Measurements from ENCODE around the gene ELMO2. TPM values are rescaled to one million over a fixed set of nuclear protein-coding genes. Genes with fewer than 3 reads are reported as not detected.

Gene ELMO2
- total and polyA plus RNA-seq, 9 of the 15 experiments (the other 6 are each of a cell fraction or from before 2014, with no cell fraction given) = 7.5 to 21.5 (median 15.9) TPM

DNA sequence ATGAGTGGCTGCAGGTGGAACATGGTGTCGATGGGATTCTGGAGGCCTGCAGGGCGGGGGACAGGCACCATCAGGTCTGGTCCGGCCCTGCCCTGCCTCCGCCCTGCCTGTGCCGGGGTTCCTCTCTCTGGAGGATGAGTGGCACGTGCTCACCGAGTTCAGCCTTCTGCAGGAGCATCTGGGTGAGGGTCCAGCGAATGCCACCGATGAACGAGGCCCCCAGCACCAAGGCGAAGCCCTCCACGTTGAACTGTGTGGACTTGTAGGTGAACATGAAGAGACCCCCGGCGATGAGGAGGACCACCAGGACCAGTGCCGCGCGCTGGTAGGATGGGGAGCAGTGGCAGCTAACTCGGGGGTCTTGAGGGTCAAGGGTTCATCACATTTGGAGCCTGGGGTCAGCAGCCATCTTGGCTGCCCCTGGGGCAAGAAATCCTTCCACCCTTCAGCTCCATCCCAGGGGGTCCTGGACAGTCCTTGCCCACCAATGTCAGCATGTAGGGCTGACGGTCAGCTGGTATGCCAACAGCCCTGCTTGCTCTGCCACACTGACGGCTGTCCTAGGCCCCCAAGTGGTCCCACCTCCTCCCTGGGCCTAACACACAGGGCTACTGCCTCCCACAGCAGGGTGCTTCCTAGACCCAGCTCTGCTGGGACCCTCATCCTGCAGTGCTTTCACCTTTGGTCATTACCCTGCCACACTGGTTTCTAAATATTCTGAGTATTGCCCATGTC, 51.3 kb downstream of the ELMO2 start:
- Histone ChIP-seq H3K9ac (ENCODE audit: insufficient read depth in 1 of 2, low read depth in 2 of 2, low read length in 2 of 2) (peak overlapping the region in 1 of 2 experiments; percentile 47; a peak in 1 of 4 replicates), H3K4me1 (replicated peaks in 1 of 2; ENCODE audit: control insufficient read depth in 2 of 2, insufficient read depth in 2 of 2, low read length in 2 of 2) (peaks cover 11 to 45% of the 10 kb centered on the region in 2 experiments), H3K9me3 (replicated peaks; ENCODE audit: control insufficient read depth, insufficient read depth, low read depth, low read length) (no peaks in the 10 kb centered on the region), H3K36me3 (ENCODE audit: control insufficient read depth, insufficient read depth, low read length) (peaks cover 72% of the 10 kb centered on the region; the same call in 1 of the 3 replicates), H3K4me2 (ENCODE audit: insufficient read depth, low read length) (no peak overlapping the region), H2AFZ (ENCODE audit: low read depth, low read length) (no peak overlapping the region), H3K27ac (ENCODE audit: extremely low read depth, low read depth, low read length) (no peak overlapping the region; the same call in 2 of the 3 replicates), H4K20me1 (replicated peaks; ENCODE audit: control insufficient read depth, insufficient read depth, low read length) (peaks cover 26% of the 10 kb centered on the region), H3K27me3 (ENCODE audit: control insufficient read depth in 2 of 2, insufficient read depth in 2 of 2, low read length in 2 of 2) (no peaks in the 10 kb centered on the region), H3K9me1 (ENCODE audit: control insufficient read depth, insufficient read depth, low read length) (peaks cover 8% of the 10 kb centered on the region), H3K4me3 (no peak overlapping the region), H3K79me2 (ENCODE audit: control insufficient read depth, insufficient read depth, low read length) (peaks cover under 1% of the 10 kb centered on the region; the same call in 1 of the 3 replicates)
- no TSS peak for BruUV-seq (replicated peaks)
- ChIA-PET CTCF (ENCODE audit: low intra/inter-chr PET ratio) (no interaction called here), POLR2A (interaction anchor here (0.7 to 1.5 kb wide), 3 partner anchors 9 to 323 kb away, joined by 3 to 8 read pairs (median 4); no protein-coding TSS in a partner anchor)
- in situ Hi-C loops (cut with MboI) = loop anchor here (10.0 kb wide), 1 partner anchor 320 kb away; no protein-coding TSS in a partner anchor
- intact Hi-C loops (cut with micrococcal nuclease) = no loop called here
- ATAC-seq = no peak
- no peak for FAIRE-seq
- no peak for TF ChIP-seq BDP1 (IDR thresholded peaks at IDR 0.05; ENCODE audit: insufficient read depth, insufficient read length)
- peak; percentile 47; the same call in 1 of the 2 replicates for TF ChIP-seq POLR2G (IDR thresholded peaks at IDR 0.05; ENCODE audit: low read depth, low read length)
- no peak for DNase-seq (ENCODE audit: extremely low read depth in 1 of 4, low spot score in 3 of 4)
- WGBS (ENCODE audit: insufficient coverage, low coverage, missing lambda C conversion rate) = 95% methylated on average over 16 of the region's 20 CpGs

DNA sequence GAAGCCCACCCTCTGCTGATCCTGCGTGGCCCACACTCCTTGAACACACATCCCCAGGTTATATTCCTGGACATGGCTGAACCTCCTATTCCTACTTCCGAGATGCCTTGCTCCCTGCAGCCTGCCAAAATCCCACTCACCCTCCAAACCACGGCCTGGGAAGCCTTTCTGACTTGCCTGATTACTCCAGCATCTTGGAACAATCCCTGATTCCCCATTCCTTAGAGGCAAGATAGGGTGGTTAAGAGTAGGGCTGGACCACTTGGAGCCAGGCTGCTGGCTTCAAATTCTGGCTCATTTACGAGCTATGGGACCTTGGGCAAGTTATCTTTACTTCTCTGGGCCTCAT, 52.2 kb downstream of the ELMO2 start:
- 96% methylated on average over 4 of the region's 4 CpGs for WGBS (ENCODE audit: insufficient coverage, low coverage, missing lambda C conversion rate)
- Histone ChIP-seq H3K4me3 (no peak overlapping the region), H3K27ac (ENCODE audit: extremely low read depth, low read depth, low read length) (no peak overlapping the region), H3K27me3 (ENCODE audit: control insufficient read depth in 2 of 2, insufficient read depth in 2 of 2, low read length in 2 of 2) (no peaks in the 10 kb centered on the region), H3K9ac (ENCODE audit: insufficient read depth in 1 of 2, low read depth in 2 of 2, low read length in 2 of 2) (no peak overlapping the region), H3K4me2 (ENCODE audit: insufficient read depth, low read length) (no peak overlapping the region), H2AFZ (ENCODE audit: low read depth, low read length) (no peak overlapping the region), H4K20me1 (replicated peaks; ENCODE audit: control insufficient read depth, insufficient read depth, low read length) (peaks cover 27% of the 10 kb centered on the region), H3K79me2 (ENCODE audit: control insufficient read depth, insufficient read depth, low read length) (no peaks in the 10 kb centered on the region; the same call in 2 of the 3 replicates), H3K9me1 (ENCODE audit: control insufficient read depth, insufficient read depth, low read length) (peaks cover 10% of the 10 kb centered on the region), H3K4me1 (replicated peaks in 1 of 2; ENCODE audit: control insufficient read depth in 2 of 2, insufficient read depth in 2 of 2, low read length in 2 of 2) (peaks cover 17 to 51% of the 10 kb centered on the region in 2 experiments), H3K36me3 (ENCODE audit: control insufficient read depth, insufficient read depth, low read length) (peaks cover 73% of the 10 kb centered on the region; the same call in 1 of the 3 replicates), H3K9me3 (replicated peaks; ENCODE audit: control insufficient read depth, insufficient read depth, low read depth, low read length) (no peaks in the 10 kb centered on the region)
- ChIA-PET CTCF (ENCODE audit: low intra/inter-chr PET ratio) (no interaction called here), POLR2A (no interaction called here)
- no TSS peak for BruUV-seq (replicated peaks)
- no peak for TF ChIP-seq TOE1 (IDR thresholded peaks at IDR 0.05; ENCODE audit: borderline replicate concordance)
- no peak for TF ChIP-seq TOE1 (CRISPR knock-in tag; IDR thresholded peaks at IDR 0.05; ENCODE audit: borderline replicate concordance, low read depth)
- TF ChIP-seq, protein P1, sequence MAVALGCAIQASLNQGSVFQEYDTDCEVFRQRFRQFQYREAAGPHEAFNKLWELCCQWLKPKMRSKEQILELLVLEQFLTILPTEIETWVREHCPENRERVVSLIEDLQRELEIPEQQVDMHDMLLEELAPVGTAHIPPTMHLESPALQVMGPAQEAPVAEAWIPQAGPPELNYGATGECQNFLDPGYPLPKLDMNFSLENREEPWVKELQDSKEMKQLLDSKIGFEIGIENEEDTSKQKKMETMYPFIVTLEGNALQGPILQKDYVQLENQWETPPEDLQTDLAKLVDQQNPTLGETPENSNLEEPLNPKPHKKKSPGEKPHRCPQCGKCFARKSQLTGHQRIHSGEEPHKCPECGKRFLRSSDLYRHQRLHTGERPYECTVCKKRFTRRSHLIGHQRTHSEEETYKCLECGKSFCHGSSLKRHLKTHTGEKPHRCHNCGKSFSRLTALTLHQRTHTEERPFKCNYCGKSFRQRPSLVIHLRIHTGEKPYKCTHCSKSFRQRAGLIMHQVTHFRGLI (CRISPR knock-in tag; IDR thresholded peaks at IDR 0.05) = no peak
- TF ChIP-seq GTF2A2 (tag; IDR thresholded peaks at IDR 0.05) = no peak
- TF ChIP-seq TAF9B (IDR thresholded peaks at IDR 0.05; ENCODE audit: partially characterized antibody) = no peak
- TF ChIP-seq RBM14 (IDR thresholded peaks at IDR 0.05; ENCODE audit: borderline replicate concordance, insufficient read depth, low read depth, low read length) = no peak
- no peak for ATAC-seq
- in situ Hi-C loops (cut with MboI) (loop anchor here (10.0 kb wide), 1 partner anchor 321 kb away; no protein-coding TSS in a partner anchor), intact Hi-C loops (cut with micrococcal nuclease) (no loop called here)
- no peak for FAIRE-seq
- no peak for DNase-seq (ENCODE audit: extremely low read depth in 1 of 4, low spot score in 3 of 4)
